HEK293 (cell line): ENCODE data around the gene HOXB7.

Experiments
- BCL11B ChIP-seq: fragments of 450-650 bp; formaldehyde crosslinking; IDR thresholded peaks from 2 replicates; pipeline ENCODE4 v1.5.1; 2016; ENCODE audit warnings: low read depth, missing biosample characterization, missing genetic modification characterization
- FEZF1 ChIP-seq: fragments of 450-650 bp; formaldehyde crosslinking; IDR thresholded peaks from 2 replicates; pipeline ENCODE4 v1.5.1; 2016; ENCODE audit warnings: missing biosample characterization, missing genetic modification characterization
- HOXA7 ChIP-seq: sonication (generic); formaldehyde crosslinking; IDR thresholded peaks from 2 replicates; pipeline ENCODE4 v1.8.1; 2022; ENCODE audit warnings: missing genetic modification reagents, borderline replicate concordance
- INSM2 ChIP-seq: fragments of 450-650 bp; formaldehyde crosslinking; IDR thresholded peaks from 2 replicates; pipeline ENCODE4 v1.5.1; 2016; ENCODE audit warnings: missing biosample characterization, missing genetic modification characterization
- MEIS1 ChIP-seq: sonication (generic); formaldehyde crosslinking; IDR thresholded peaks from 2 replicates; pipeline ENCODE4 v1.8.1; 2022; ENCODE audit warnings: missing genetic modification reagents, mild to moderate bottlenecking, borderline replicate concordance
- OVOL3 ChIP-seq: fragments of 450-650 bp; formaldehyde crosslinking; IDR thresholded peaks from 2 replicates; pipeline ENCODE4 v1.5.1; 2016; ENCODE audit warnings: missing biosample characterization, missing genetic modification characterization
- SP7 ChIP-seq: fragments of 450-650 bp; formaldehyde crosslinking; IDR thresholded peaks from 2 replicates; pipeline ENCODE4 v1.5.1; 2016; ENCODE audit warnings: missing biosample characterization, missing genetic modification characterization
- YY1 ChIP-seq: fragments of 450-650 bp; formaldehyde crosslinking; IDR thresholded peaks from 2 replicates; pipeline ENCODE4 v1.5.1; 2018; ENCODE audit warnings: missing biosample characterization, missing genetic modification characterization
- ZNF169 ChIP-seq: fragments of 450-650 bp; formaldehyde crosslinking; IDR thresholded peaks from 2 replicates; pipeline ENCODE4 v1.5.1; 2016; ENCODE audit warnings: missing biosample characterization, missing genetic modification characterization
- ZNF266 ChIP-seq: fragments of 450-650 bp; formaldehyde crosslinking; IDR thresholded peaks from 2 replicates; pipeline ENCODE4 v1.5.1; 2016; ENCODE audit warnings: missing biosample characterization, missing genetic modification characterization, low read depth
- ZNF280D ChIP-seq: fragments of 450-650 bp; formaldehyde crosslinking; IDR thresholded peaks from 2 replicates; pipeline ENCODE4 v1.5.1; 2016; ENCODE audit warnings: missing biosample characterization, missing genetic modification characterization
- ZNF302 ChIP-seq: fragments of 450-650 bp; formaldehyde crosslinking; IDR thresholded peaks from 2 replicates; pipeline ENCODE4 v1.5.1; 2016; ENCODE audit warnings: missing biosample characterization, missing genetic modification characterization, low read depth
- ZNF311 ChIP-seq: fragments of 450-650 bp; formaldehyde crosslinking; IDR thresholded peaks from 2 replicates; pipeline ENCODE4 v1.5.1; 2017; ENCODE audit warnings: missing biosample characterization, missing genetic modification characterization, borderline replicate concordance
- ZNF433 ChIP-seq: fragments of 450-650 bp; formaldehyde crosslinking; IDR thresholded peaks from 2 replicates; pipeline ENCODE4 v1.5.1; 2016; ENCODE audit warnings: missing biosample characterization, missing genetic modification characterization, low read depth
- ZNF488 ChIP-seq: fragments of 450-650 bp; formaldehyde crosslinking; IDR thresholded peaks from 2 replicates; pipeline ENCODE4 v1.5.1; 2016; ENCODE audit warnings: missing biosample characterization, missing genetic modification characterization
- ZNF610 ChIP-seq: fragments of 450-650 bp; formaldehyde crosslinking; IDR thresholded peaks from 2 replicates; pipeline ENCODE4 v1.5.1; 2016; ENCODE audit warnings: missing biosample characterization, missing genetic modification characterization, borderline replicate concordance
- ZNF777 ChIP-seq: fragments of 450-650 bp; formaldehyde crosslinking; IDR thresholded peaks from 2 replicates; pipeline ENCODE4 v1.5.1; 2017; ENCODE audit warnings: missing biosample characterization, missing genetic modification characterization, borderline replicate concordance
- TF ChIP-seq, protein P1 (sequence below): fragments of 450-650 bp; formaldehyde crosslinking; conservative IDR thresholded peaks from 2 replicates; pipeline ENCODE4 v1.5.1; 2016; ENCODE audit warnings: low read depth, missing biosample characterization, missing genetic modification characterization
- TF ChIP-seq, protein P2 (sequence below): fragments of 450-650 bp; formaldehyde crosslinking; IDR thresholded peaks from 2 replicates; pipeline ENCODE4 v1.5.1; 2016; ENCODE audit warnings: missing biosample characterization, missing genetic modification characterization
- TF ChIP-seq, protein P3 (sequence below): fragments of 450-650 bp; formaldehyde crosslinking; IDR thresholded peaks from 2 replicates; pipeline ENCODE4 v1.5.1; 2017; ENCODE audit warnings: missing biosample characterization, missing genetic modification characterization
- TF ChIP-seq, protein P4 (sequence below): IDR thresholded peaks from 2 replicates; pipeline ENCODE4 v1.6.1; 2011; ENCODE audit warnings: mild to moderate bottlenecking, low read depth, low read length, borderline replicate concordance
- TF ChIP-seq, protein P5 (sequence below): fragments of 450-650 bp; formaldehyde crosslinking; IDR thresholded peaks from 2 replicates; pipeline ENCODE4 v1.5.1; 2016; ENCODE audit warnings: missing biosample characterization, missing genetic modification characterization

The HOXB7 gene

GRCh38 chr17:48611681-48612455 is 1.1 kb upstream of the HOXB7 start (continued):
- TF ChIP-seq, protein P1, sequence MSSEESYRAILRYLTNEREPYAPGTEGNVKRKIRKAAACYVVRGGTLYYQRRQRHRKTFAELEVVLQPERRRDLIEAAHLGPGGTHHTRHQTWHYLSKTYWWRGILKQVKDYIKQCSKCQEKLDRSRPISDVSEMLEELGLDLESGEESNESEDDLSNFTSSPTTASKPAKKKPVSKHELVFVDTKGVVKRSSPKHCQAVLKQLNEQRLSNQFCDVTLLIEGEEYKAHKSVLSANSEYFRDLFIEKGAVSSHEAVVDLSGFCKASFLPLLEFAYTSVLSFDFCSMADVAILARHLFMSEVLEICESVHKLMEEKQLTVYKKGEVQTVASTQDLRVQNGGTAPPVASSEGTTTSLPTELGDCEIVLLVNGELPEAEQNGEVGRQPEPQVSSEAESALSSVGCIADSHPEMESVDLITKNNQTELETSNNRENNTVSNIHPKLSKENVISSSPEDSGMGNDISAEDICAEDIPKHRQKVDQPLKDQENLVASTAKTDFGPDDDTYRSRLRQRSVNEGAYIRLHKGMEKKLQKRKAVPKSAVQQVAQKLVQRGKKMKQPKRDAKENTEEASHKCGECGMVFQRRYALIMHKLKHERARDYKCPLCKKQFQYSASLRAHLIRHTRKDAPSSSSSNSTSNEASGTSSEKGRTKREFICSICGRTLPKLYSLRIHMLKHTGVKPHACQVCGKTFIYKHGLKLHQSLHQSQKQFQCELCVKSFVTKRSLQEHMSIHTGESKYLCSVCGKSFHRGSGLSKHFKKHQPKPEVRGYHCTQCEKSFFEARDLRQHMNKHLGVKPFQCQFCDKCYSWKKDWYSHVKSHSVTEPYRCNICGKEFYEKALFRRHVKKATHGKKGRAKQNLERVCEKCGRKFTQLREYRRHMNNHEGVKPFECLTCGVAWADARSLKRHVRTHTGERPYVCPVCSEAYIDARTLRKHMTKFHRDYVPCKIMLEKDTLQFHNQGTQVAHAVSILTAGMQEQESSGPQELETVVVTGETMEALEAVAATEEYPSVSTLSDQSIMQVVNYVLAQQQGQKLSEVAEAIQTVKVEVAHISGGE = peak; percentile 31
- TF ChIP-seq ZNF302 (tag by site-specific recombination) (no peak), HOXA7 (CRISPR knock-in tag) (no peak), ZNF488 (tag by site-specific recombination) (no peak), ZNF610 (tag by site-specific recombination) (peak; percentile 67; the same call in 1 of the 2 replicates), FEZF1 (tag by site-specific recombination) (peak; percentile 74), ZNF280D (tag by site-specific recombination) (no peak), ZNF266 (no peak), ZNF169 (no peak), BCL11B (no peak), YY1 (tag by site-specific recombination) (peak; percentile 36; the same call in 1 of the 2 replicates), INSM2 (tag by site-specific recombination) (no peak), ZNF777 (tag by site-specific recombination) (no peak), SP7 (tag by site-specific recombination) (no peak), ZNF311 (tag by site-specific recombination) (no peak), ZNF433 (no peak), OVOL3 (no peak), MEIS1 (no peak)
- TF ChIP-seq, protein P2, sequence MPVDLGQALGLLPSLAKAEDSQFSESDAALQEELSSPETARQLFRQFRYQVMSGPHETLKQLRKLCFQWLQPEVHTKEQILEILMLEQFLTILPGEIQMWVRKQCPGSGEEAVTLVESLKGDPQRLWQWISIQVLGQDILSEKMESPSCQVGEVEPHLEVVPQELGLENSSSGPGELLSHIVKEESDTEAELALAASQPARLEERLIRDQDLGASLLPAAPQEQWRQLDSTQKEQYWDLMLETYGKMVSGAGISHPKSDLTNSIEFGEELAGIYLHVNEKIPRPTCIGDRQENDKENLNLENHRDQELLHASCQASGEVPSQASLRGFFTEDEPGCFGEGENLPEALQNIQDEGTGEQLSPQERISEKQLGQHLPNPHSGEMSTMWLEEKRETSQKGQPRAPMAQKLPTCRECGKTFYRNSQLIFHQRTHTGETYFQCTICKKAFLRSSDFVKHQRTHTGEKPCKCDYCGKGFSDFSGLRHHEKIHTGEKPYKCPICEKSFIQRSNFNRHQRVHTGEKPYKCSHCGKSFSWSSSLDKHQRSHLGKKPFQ = no peak
- TF ChIP-seq, protein P3, sequence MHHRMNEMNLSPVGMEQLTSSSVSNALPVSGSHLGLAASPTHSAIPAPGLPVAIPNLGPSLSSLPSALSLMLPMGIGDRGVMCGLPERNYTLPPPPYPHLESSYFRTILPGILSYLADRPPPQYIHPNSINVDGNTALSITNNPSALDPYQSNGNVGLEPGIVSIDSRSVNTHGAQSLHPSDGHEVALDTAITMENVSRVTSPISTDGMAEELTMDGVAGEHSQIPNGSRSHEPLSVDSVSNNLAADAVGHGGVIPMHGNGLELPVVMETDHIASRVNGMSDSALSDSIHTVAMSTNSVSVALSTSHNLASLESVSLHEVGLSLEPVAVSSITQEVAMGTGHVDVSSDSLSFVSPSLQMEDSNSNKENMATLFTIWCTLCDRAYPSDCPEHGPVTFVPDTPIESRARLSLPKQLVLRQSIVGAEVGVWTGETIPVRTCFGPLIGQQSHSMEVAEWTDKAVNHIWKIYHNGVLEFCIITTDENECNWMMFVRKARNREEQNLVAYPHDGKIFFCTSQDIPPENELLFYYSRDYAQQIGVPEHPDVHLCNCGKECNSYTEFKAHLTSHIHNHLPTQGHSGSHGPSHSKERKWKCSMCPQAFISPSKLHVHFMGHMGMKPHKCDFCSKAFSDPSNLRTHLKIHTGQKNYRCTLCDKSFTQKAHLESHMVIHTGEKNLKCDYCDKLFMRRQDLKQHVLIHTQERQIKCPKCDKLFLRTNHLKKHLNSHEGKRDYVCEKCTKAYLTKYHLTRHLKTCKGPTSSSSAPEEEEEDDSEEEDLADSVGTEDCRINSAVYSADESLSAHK (tag by site-specific recombination) = peak; percentile 45; the same call in 1 of the 2 replicates
- TF ChIP-seq, protein P4, sequence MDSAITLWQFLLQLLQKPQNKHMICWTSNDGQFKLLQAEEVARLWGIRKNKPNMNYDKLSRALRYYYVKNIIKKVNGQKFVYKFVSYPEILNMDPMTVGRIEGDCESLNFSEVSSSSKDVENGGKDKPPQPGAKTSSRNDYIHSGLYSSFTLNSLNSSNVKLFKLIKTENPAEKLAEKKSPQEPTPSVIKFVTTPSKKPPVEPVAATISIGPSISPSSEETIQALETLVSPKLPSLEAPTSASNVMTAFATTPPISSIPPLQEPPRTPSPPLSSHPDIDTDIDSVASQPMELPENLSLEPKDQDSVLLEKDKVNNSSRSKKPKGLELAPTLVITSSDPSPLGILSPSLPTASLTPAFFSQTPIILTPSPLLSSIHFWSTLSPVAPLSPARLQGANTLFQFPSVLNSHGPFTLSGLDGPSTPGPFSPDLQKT = no peak
- TF ChIP-seq, protein P5, sequence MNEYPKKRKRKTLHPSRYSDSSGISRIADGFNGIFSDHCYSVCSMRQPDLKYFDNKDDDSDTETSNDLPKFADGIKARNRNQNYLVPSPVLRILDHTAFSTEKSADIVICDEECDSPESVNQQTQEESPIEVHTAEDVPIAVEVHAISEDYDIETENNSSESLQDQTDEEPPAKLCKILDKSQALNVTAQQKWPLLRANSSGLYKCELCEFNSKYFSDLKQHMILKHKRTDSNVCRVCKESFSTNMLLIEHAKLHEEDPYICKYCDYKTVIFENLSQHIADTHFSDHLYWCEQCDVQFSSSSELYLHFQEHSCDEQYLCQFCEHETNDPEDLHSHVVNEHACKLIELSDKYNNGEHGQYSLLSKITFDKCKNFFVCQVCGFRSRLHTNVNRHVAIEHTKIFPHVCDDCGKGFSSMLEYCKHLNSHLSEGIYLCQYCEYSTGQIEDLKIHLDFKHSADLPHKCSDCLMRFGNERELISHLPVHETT = 0 out of 2 replicates have a peak, but pooled peaks have one; percentile 25
